A549 (cell line): ENCODE data around the gene PCOLCE2. TPM values are rescaled to one million over a fixed set of nuclear protein-coding genes. Genes with fewer than 3 reads are reported as not detected.

Source experiments
- ATAC-seq, 2 experiments: fragments of 200-7000 bp in 1 of 2; fragments of >200 bp in 1 of 2; cut with Nextera tagmentation in 1 of 2; cut with Tn5 transposase in 1 of 2; 3 replicates each; pipeline versions ENCODE4 v1.8.0 to v1.9.1; 2018 to 2020; ENCODE audit warnings: mild to moderate bottlenecking in 1 of 2, moderate library complexity in 1 of 2
- CTCF ChIA-PET: fragments of 300-600 bp; sonication (Branson Sonifier 250); formaldehyde crosslinking; extraction: SDS; loops from one replicate; lab custom pipeline; 2021; ENCODE audit warnings: antibody characterized with exemption, inconsistent platforms; lab: Yijun Ruan, JAX
- POLR2A ChIA-PET: fragments of 350-600 bp; formaldehyde crosslinking; extraction: SDS; loops from one replicate; lab custom pipeline; 2021; ENCODE audit warnings: antibody characterized with exemption, inconsistent platforms; lab: Yijun Ruan, JAX
- DNase-seq, 2 experiments: peaks; one replicate each; pipeline versions ENCODE4 v3.0.0 to v3.0.0-alpha.2; 2011 to 2016; ENCODE audit warnings: low read depth in 1 of 2, low spot score in 1 of 2
- FAIRE-seq: peaks from 2 replicates; lab custom pipeline; 2011; peaks lifted over from hg19 to GRCh38; lab: Jason Lieb, UNC
- H3K27ac ChIP-seq, 2 experiments: fragments of >200 bp; sonication (Bioruptor Twin); formaldehyde crosslinking; 3 replicates each; pipeline ENCODE4 v1.5.1; 2016 to 2017
- H3K4me1 ChIP-seq: fragments of >200 bp; sonication (Bioruptor Twin); formaldehyde crosslinking; 3 replicates; pipeline ENCODE4 v1.6.1; 2016
- H3K4me2 ChIP-seq: fragments of >200 bp; sonication (Bioruptor Twin); formaldehyde crosslinking; 3 replicates; pipeline ENCODE4 v1.6.1; 2016
- H3K4me3 ChIP-seq: fragments of >200 bp; sonication (Bioruptor Twin); formaldehyde crosslinking; 3 replicates; pipeline ENCODE4 v1.5.1; 2016
- H3K9me3 ChIP-seq: fragments of >200 bp; sonication (Bioruptor Twin); formaldehyde crosslinking; 3 replicates; pipeline ENCODE4 v1.6.1; 2016
- CBX2 ChIP-seq: fragments of 200-600 bp; sonication (generic); IDR thresholded peaks from 2 replicates; pipeline ENCODE4 v1.6.1; 2016; ENCODE audit warnings: low read depth, mild to moderate bottlenecking, borderline replicate concordance
- CHD4 ChIP-seq: fragments of 200-600 bp; sonication (generic); IDR thresholded peaks from 2 replicates; pipeline ENCODE4 v1.6.1; 2016; ENCODE audit warnings: antibody characterized with exemption, mild to moderate bottlenecking, borderline replicate concordance
- EP300 ChIP-seq, 2 experiments: fragments of >200 bp; sonication (Bioruptor Twin); formaldehyde crosslinking; IDR thresholded peaks; 2 replicates in 1 of 2; 3 replicates in 1 of 2; pipeline ENCODE4 v1.6.1; 2016 to 2017
- ESRRA ChIP-seq: fragments of 150-350 bp; IDR thresholded peaks from 2 replicates; pipeline ENCODE4 v1.6.1; 2014; ENCODE audit warnings: mild to moderate bottlenecking, low read length, borderline replicate concordance
- GATA3 ChIP-seq: IDR thresholded peaks from 2 replicates; pipeline ENCODE4 v1.6.1; 2012; ENCODE audit warnings: borderline replicate concordance
- HOXA7 ChIP-seq: fragments of 250-450 bp; sonication (Bioruptor Pico); IDR thresholded peaks from 2 replicates; pipeline ENCODE4 v1.5.0; 2020; ENCODE audit warnings: mild to moderate bottlenecking, moderate library complexity
- MAFK ChIP-seq: fragments of 450-650 bp; IDR thresholded peaks from 2 replicates; pipeline ENCODE4 v1.6.1; 2014; ENCODE audit not compliant: partially characterized antibody
- MAZ ChIP-seq: fragments of 150-350 bp; IDR thresholded peaks from 2 replicates; pipeline ENCODE4 v1.6.1; 2014; ENCODE audit warnings: antibody characterized with exemption, low read depth, low read length, borderline replicate concordance
- NPAS2 ChIP-seq: fragments of 250-450 bp; sonication (Bioruptor Pico); IDR thresholded peaks from 2 replicates; pipeline ENCODE4 v1.8.0; 2022; ENCODE audit warnings: mild to moderate bottlenecking, moderate library complexity, borderline replicate concordance
- NR3C1 ChIP-seq: fragments of >200 bp; sonication (Bioruptor Twin); formaldehyde crosslinking; IDR thresholded peaks from 3 replicates; pipeline ENCODE4 v1.6.1; 2017
- PHF8 ChIP-seq: fragments of 200-600 bp; sonication (generic); IDR thresholded peaks from 2 replicates; pipeline ENCODE4 v1.6.1; 2016; ENCODE audit warnings: low read depth, mild to moderate bottlenecking, antibody characterized with exemption, moderate library complexity, borderline replicate concordance
- RAD21 ChIP-seq, 2 experiments: fragments of >200 bp in 1 of 2; sonication (Bioruptor Twin) in 1 of 2; formaldehyde crosslinking in 1 of 2; IDR thresholded peaks in 1 of 2; conservative IDR thresholded peaks in 1 of 2; 2 replicates in 1 of 2; 3 replicates in 1 of 2; pipeline ENCODE4 v1.6.1; 2012 to 2018; ENCODE audit warnings: inconsistent platforms in 1 of 2
- RARB ChIP-seq: fragments of 250-450 bp; sonication (Bioruptor Pico); IDR thresholded peaks from 2 replicates; pipeline ENCODE4 v1.8.0; 2021; ENCODE audit warnings: mild to moderate bottlenecking, moderate library complexity
- SREBF2 ChIP-seq: fragments of 450-650 bp; IDR thresholded peaks from 2 replicates; pipeline ENCODE4 v1.6.1; 2014; ENCODE audit warnings: mild to moderate bottlenecking, moderate library complexity
- TFCP2L1 ChIP-seq: fragments of 250-450 bp; sonication (Bioruptor Pico); IDR thresholded peaks from 2 replicates; pipeline ENCODE4 v1.5.0; 2021; ENCODE audit warnings: mild to moderate bottlenecking
- TP53 ChIP-seq: fragments of 250-450 bp; sonication (Bioruptor Pico); IDR thresholded peaks from 2 replicates; pipeline ENCODE4 v1.5.0; 2021; ENCODE audit warnings: mild to moderate bottlenecking, moderate library complexity
- ZNF302 ChIP-seq: fragments of 250-450 bp; sonication (Bioruptor Pico); IDR thresholded peaks from 2 replicates; pipeline ENCODE4 v1.9.0; 2021; ENCODE audit warnings: inconsistent platforms, mild to moderate bottlenecking, moderate library complexity
- WGBS: methylation state at CpG from one replicate; pipeline ENCODE4 v1.1.6; 2017; ENCODE audit errors: missing lambda C conversion rate; 5-methylcytosine and 5-hydroxymethylcytosine counted together
- polyA plus RNA-seq, 4 experiments: library from polyadenylated mRNA; depleted of rRNA in 3 of 4; stranded (reverse); fragments of >200 nt; fragmentation: RNase III in 1 of 4; extraction: RNeasy Plus Mini Kit Qiagen cat#74134 plus additional on column Dnase treatment in 1 of 4; gene quantifications; 2 replicates in 3 of 4; 3 replicates in 1 of 4; pipeline ENCODE4 v1.2.3, GENCODE V29; 2011 to 2017
- TF ChIP-seq, protein P1 (sequence below): fragments of 200-600 bp; sonication (generic); IDR thresholded peaks from 2 replicates; pipeline ENCODE4 v1.6.1; 2016; ENCODE audit warnings: antibody characterized with exemption, mild to moderate bottlenecking, moderate library complexity
- TF ChIP-seq, protein P2 (sequence below): fragments of >200 bp; sonication (Bioruptor Twin); formaldehyde crosslinking; IDR thresholded peaks from 3 replicates; pipeline ENCODE4 v1.5.1; 2016
- TF ChIP-seq, protein P3 (sequence below): IDR thresholded peaks from 2 replicates; pipeline ENCODE4 v1.6.1; 2012; ENCODE audit warnings: low read depth, borderline replicate concordance
- TF ChIP-seq, protein P4 (sequence below): fragments of 250-450 bp; sonication (Bioruptor Pico); IDR thresholded peaks from 2 replicates; pipeline ENCODE4 v1.5.0; 2021; ENCODE audit warnings: mild to moderate bottlenecking, moderate library complexity, borderline replicate concordance
- TF ChIP-seq, protein P5 (sequence below): fragments of >200 bp; sonication (Bioruptor Twin); formaldehyde crosslinking; IDR thresholded peaks from 3 replicates; pipeline ENCODE4 v1.6.1; 2016

PCOLCE2 gene
- polyA plus RNA-seq, 2 of the 4 experiments (the other 2 are of a cell fraction), result 41.0 to 43.9 TPM

DNA sequence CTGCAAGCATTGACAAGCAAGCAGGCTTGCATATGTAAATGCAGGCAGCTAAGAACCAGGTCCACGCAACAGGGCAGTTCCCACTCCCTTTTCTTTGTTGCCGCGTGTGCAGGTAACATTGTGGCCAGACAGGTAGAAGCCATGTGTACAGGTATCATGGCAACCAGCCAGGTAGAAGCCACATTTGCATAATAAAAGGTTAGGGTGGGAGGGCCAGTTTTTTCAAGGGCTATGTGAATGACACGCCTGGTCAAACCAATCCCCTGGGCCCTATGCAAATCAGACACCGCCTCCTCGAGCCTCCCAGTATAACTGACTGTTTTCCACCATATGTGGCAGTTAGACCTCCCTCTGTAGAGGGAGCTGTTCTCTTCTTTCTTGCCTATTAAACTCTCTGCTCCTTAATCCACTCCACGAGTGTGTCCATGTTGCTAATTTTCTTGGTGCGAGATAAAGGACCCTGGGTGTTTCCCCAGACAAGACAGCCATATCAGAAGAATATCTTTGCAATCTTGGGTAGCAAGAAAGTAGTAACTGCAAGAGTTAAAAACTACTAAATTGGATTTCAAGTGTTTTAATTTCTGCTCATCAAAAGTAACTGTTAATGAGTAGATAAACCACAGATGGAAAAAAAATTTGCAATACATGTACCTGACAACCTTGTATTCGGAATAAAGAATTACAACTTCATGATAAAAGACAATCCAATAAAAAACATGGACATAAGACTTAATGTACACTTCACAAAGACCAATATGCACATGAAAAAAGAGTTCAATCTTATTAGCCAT lies 21.8 kb downstream of the PCOLCE2 start:
- no peak for FAIRE-seq
- ATAC-seq, result peak in 1 of 2 experiments; percentile 84; a peak in 3 of 6 replicates
- TF ChIP-seq HOXA7 (no peak), RAD21 (conservative IDR thresholded peaks at IDR 0.05 in 1 of 2, IDR thresholded peaks at IDR 0.05 in 1 of 2) (no peak), MAFK (no peak), TFCP2L1 (CRISPR knock-in tag) (no peak), NPAS2 (CRISPR knock-in tag) (no peak), EP300 (IDR thresholded peaks at IDR 0.05) (no peak)
- TF ChIP-seq, protein P1, sequence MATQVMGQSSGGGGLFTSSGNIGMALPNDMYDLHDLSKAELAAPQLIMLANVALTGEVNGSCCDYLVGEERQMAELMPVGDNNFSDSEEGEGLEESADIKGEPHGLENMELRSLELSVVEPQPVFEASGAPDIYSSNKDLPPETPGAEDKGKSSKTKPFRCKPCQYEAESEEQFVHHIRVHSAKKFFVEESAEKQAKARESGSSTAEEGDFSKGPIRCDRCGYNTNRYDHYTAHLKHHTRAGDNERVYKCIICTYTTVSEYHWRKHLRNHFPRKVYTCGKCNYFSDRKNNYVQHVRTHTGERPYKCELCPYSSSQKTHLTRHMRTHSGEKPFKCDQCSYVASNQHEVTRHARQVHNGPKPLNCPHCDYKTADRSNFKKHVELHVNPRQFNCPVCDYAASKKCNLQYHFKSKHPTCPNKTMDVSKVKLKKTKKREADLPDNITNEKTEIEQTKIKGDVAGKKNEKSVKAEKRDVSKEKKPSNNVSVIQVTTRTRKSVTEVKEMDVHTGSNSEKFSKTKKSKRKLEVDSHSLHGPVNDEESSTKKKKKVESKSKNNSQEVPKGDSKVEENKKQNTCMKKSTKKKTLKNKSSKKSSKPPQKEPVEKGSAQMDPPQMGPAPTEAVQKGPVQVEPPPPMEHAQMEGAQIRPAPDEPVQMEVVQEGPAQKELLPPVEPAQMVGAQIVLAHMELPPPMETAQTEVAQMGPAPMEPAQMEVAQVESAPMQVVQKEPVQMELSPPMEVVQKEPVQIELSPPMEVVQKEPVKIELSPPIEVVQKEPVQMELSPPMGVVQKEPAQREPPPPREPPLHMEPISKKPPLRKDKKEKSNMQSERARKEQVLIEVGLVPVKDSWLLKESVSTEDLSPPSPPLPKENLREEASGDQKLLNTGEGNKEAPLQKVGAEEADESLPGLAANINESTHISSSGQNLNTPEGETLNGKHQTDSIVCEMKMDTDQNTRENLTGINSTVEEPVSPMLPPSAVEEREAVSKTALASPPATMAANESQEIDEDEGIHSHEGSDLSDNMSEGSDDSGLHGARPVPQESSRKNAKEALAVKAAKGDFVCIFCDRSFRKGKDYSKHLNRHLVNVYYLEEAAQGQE, result no peak
- TF ChIP-seq, protein P2, sequence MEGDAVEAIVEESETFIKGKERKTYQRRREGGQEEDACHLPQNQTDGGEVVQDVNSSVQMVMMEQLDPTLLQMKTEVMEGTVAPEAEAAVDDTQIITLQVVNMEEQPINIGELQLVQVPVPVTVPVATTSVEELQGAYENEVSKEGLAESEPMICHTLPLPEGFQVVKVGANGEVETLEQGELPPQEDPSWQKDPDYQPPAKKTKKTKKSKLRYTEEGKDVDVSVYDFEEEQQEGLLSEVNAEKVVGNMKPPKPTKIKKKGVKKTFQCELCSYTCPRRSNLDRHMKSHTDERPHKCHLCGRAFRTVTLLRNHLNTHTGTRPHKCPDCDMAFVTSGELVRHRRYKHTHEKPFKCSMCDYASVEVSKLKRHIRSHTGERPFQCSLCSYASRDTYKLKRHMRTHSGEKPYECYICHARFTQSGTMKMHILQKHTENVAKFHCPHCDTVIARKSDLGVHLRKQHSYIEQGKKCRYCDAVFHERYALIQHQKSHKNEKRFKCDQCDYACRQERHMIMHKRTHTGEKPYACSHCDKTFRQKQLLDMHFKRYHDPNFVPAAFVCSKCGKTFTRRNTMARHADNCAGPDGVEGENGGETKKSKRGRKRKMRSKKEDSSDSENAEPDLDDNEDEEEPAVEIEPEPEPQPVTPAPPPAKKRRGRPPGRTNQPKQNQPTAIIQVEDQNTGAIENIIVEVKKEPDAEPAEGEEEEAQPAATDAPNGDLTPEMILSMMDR, result no peak
- TF ChIP-seq, protein P3, sequence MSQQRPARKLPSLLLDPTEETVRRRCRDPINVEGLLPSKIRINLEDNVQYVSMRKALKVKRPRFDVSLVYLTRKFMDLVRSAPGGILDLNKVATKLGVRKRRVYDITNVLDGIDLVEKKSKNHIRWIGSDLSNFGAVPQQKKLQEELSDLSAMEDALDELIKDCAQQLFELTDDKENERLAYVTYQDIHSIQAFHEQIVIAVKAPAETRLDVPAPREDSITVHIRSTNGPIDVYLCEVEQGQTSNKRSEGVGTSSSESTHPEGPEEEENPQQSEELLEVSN, result no peak
- TF ChIP-seq, protein P4, sequence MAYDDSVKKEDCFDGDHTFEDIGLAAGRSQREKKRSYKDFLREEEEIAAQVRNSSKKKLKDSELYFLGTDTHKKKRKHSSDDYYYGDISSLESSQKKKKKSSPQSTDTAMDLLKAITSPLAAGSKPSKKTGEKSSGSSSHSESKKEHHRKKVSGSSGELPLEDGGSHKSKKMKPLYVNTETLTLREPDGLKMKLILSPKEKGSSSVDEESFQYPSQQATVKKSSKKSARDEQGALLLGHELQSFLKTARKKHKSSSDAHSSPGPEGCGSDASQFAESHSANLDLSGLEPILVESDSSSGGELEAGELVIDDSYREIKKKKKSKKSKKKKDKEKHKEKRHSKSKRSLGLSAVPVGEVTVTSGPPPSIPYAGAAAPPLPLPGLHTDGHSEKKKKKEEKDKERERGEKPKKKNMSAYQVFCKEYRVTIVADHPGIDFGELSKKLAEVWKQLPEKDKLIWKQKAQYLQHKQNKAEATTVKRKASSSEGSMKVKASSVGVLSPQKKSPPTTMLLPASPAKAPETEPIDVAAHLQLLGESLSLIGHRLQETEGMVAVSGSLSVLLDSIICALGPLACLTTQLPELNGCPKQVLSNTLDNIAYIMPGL (CRISPR knock-in tag), result no peak
- Histone ChIP-seq H3K4me3 (no peak overlapping the region), H3K9me3 (no peaks in the 10 kb centered on the region), H3K4me2 (no peak overlapping the region), H3K27ac (no peak overlapping the region), H3K4me1 (peaks cover 7% of the 10 kb centered on the region; the same call in 1 of the 3 replicates)
- ChIA-PET CTCF (interaction anchor here (0.7 to 1.2 kb wide), 4 partner anchors 10 to 39 kb away, joined by 3 to 5 read pairs (median 3); no protein-coding TSS in a partner anchor), POLR2A (no interaction called here)
- peak in 1 of 2 experiments; percentile 51 for DNase-seq
- 93% methylated on average over 9 of the region's 9 CpGs for WGBS

DNA sequence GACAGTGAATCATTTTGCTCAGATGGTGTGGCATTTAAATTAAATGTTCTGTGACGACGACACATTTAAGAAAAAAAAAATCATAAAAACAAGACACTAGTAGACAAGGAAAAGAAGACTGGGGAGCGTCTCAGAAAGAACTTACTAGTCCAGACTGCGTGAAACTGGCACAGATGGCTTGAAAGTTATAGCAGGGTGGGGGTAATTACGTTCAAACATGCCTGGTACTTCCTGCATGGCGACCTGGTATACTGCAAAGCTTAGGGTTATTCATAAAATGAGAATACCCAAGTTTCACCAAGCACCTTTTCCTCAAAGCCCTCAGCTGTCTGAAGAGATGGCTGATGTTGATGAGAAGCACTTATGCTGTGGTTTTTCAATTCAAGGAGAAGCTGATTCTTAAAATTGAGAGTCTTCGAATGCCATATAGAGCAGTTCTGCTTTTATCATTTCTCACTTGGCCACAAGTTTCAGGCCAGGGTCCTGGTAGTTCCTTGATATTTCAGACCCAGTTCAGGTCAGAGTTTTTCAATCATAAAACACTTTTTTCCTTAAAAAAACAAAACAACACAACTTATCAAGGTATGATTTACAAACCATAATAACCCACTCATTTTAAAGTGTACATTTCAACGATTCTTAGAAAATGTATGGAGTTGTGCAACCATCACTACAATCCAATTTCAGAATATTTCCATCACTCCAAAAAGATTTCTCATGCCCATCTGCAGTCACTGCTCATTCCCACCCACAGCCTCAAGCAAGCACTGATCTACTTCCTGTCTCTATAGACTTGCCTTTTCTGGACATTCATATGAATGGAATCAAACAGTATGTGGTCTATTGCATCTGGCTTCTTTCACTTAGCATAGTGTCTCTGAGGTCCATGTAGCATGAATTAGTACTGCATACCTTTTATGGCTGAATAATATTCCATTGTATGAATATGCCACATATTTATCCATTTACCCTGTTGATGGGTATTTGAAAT lies 24.7 kb downstream of the PCOLCE2 start:
- peaks cover 7% of the 10 kb centered on the region; the same call in 1 of the 3 replicates for H3K4me1 ChIP-seq
- DNase-seq (no peak), FAIRE-seq (no peak), ATAC-seq (no peak)
- H3K4me3 ChIP-seq, result no peak overlapping the region
- WGBS, result 86% methylated on average over 8 of the region's 8 CpGs
- CTCF ChIA-PET, result interaction anchor here (0.5 to 2.5 kb wide), 4 partner anchors 10 to 738 kb away, joined by 3 to 8 read pairs (median 5); no protein-coding TSS in a partner anchor
- no peak overlapping the region for H3K27ac ChIP-seq
- H3K4me2 ChIP-seq, result no peak overlapping the region
- POLR2A ChIA-PET, result no interaction called here
- H3K9me3 ChIP-seq, result no peaks in the 10 kb centered on the region
- TF ChIP-seq CBX2 (no peak), NR3C1 (no peak), ZNF302 (CRISPR knock-in tag) (no peak), TP53 (CRISPR knock-in tag) (no peak), MAZ (no peak), CHD4 (no peak), ESRRA (no peak), RARB (CRISPR knock-in tag) (no peak), GATA3 (no peak), PHF8 (no peak), SREBF2 (no peak)
- TF ChIP-seq, protein P5, sequence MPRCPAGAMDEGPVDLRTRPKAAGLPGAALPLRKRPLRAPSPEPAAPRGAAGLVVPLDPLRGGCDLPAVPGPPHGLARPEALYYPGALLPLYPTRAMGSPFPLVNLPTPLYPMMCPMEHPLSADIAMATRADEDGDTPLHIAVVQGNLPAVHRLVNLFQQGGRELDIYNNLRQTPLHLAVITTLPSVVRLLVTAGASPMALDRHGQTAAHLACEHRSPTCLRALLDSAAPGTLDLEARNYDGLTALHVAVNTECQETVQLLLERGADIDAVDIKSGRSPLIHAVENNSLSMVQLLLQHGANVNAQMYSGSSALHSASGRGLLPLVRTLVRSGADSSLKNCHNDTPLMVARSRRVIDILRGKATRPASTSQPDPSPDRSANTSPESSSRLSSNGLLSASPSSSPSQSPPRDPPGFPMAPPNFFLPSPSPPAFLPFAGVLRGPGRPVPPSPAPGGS, result no peak
- TF ChIP-seq, protein P3, result no peak
